ENCODE data around the gene SMC1A.
"Not testable (repeated sequence)": the region's sequence is repeated elsewhere in the genome, so short reads cannot be mapped to it uniquely, and the experiment has no call there.

The SMC1A gene

GRCh38 chrX:53422086-53422860 lies at the start of gene SMC1A:
Gene SMC1A, minus strand, starts transcription at chrX:53422654. Its CDS starts 54 bp downstream, at chrX:53422600.
- peak; percentile 89 to 97 for DNase-seq

- DNase-seq = no peak
These were observed 48.9 kb upstream of the SMC1A start for GRCh38 chrX:53471346-53471745.

- DNase-seq = not testable (repeated sequence)
These were observed 46.2 kb upstream of the SMC1A start for GRCh38 chrX:53468659-53469058.

- DNase-seq = no peak
These were observed 35.6 kb upstream of the SMC1A start for GRCh38 chrX:53458082-53458481.

- no peak for DNase-seq
These were observed 33.8 kb upstream of the SMC1A start for GRCh38 chrX:53456254-53456653.

GRCh38 chrX:53452812-53453211 lies 30.4 kb upstream of the SMC1A start:
- no peak for DNase-seq

- no peak for DNase-seq
These were observed 27.2 kb upstream of the SMC1A start for GRCh38 chrX:53449632-53450031.

- no peak for DNase-seq
These were observed 25.0 kb upstream of the SMC1A start for GRCh38 chrX:53447441-53447840.

GRCh38 chrX:53445977-53446376 lies 23.5 kb upstream of the SMC1A start:
- DNase-seq = peak; percentile 7 to 58

- DNase-seq = peak in 1 of 2 experiments; percentile 1
These were observed 19.8 kb upstream of the SMC1A start for GRCh38 chrX:53442322-53442631.

- DNase-seq = peak; percentile 36 to 83
These were observed 19.3 kb upstream of the SMC1A start for GRCh38 chrX:53441531-53442321.

GRCh38 chrX:53440621-53441517 lies 18.4 kb upstream of the SMC1A start:
- DNase-seq = peak; percentile 19 to 64

GRCh38 chrX:53440101-53440500 lies 17.6 kb upstream of the SMC1A start:
- peak in 1 of 2 experiments; percentile 30 for DNase-seq

GRCh38 chrX:53438832-53439230 lies 16.4 kb upstream of the SMC1A start:
- DNase-seq = no peak

GRCh38 chrX:53438174-53438831 lies 15.8 kb upstream of the SMC1A start:
- DNase-seq = no peak

GRCh38 chrX:53437206-53437605 lies 14.8 kb upstream of the SMC1A start:
- DNase-seq = no peak

- DNase-seq = peak; percentile 13 to 77
These were observed 13.5 kb upstream of the SMC1A start for GRCh38 chrX:53435997-53436396.

- peak; percentile 14 to 84 for DNase-seq
These were observed 11.5 kb upstream of the SMC1A start, which contains the start of gene HSD17B10 for GRCh38 chrX:53433651-53434639. Gene HSD17B10, minus strand, starts transcription at chrX:53434370. Its CDS starts 25 bp downstream, at chrX:53434345.

- DNase-seq = no peak
These were observed 7.8 kb upstream of the SMC1A start for GRCh38 chrX:53430231-53430630.

- no peak for DNase-seq
These were observed 7.3 kb upstream of the SMC1A start for GRCh38 chrX:53429755-53430154.

GRCh38 chrX:53422861-53423306 lies 430 bp upstream of the SMC1A start, which contains the start of gene RIBC1:
Gene RIBC1, plus strand, starts transcription at chrX:53422873. Its CDS starts 3,404 bp downstream, at chrX:53426277.
- no peak for DNase-seq

All from NCI-H446 (cell line).